Measurements from ENCODE around the gene TTYH3.
"Not testable (repeated sequence)": the region's sequence is repeated elsewhere in the genome, so short reads cannot be mapped to it uniquely, and the experiment has no call there.

The TTYH3 gene

GRCh38 chr7:2692543-2692942, 60.8 kb downstream of the TTYH3 start:
- no peak for DNase-seq (ENCODE audit: low read depth)
- no peak for TF ChIP-seq CTCF (conservative IDR thresholded peaks at IDR 0.05; ENCODE audit: low read depth, low read length)
- H3K4me3 ChIP-seq (ENCODE audit: low read depth, low read length), result no peak overlapping the region

- not testable (repeated sequence) for DNase-seq (ENCODE audit: low read depth); H3K4me3 ChIP-seq (ENCODE audit: low read depth, low read length)
Measured at GRCh38 chr7:2693420-2694121, 61.8 kb downstream of the TTYH3 start.

GRCh38 chr7:2694122-2694436, 62.3 kb downstream of the TTYH3 start:
- DNase-seq (ENCODE audit: low read depth); H3K4me3 ChIP-seq (ENCODE audit: low read depth, low read length): not testable (repeated sequence)

GRCh38 chr7:2698581-2699288, 66.9 kb downstream of the TTYH3 start:
- no peak overlapping the region for H3K4me3 ChIP-seq (ENCODE audit: low read depth, low read length)
- no peak for DNase-seq (ENCODE audit: low read depth)
- TF ChIP-seq CTCF (conservative IDR thresholded peaks at IDR 0.05; ENCODE audit: low read depth, low read length), result no peak

- no peak for TF ChIP-seq CTCF (conservative IDR thresholded peaks at IDR 0.05; ENCODE audit: low read depth, low read length)
- H3K4me3 ChIP-seq (ENCODE audit: low read depth, low read length), result no peak overlapping the region
- DNase-seq (ENCODE audit: low read depth), result no peak
Measured at GRCh38 chr7:2699289-2699620, 67.5 kb downstream of the TTYH3 start.

- TF ChIP-seq CTCF (conservative IDR thresholded peaks at IDR 0.05; ENCODE audit: low read depth, low read length), result no peak
- DNase-seq (ENCODE audit: low read depth), result no peak
- H3K4me3 ChIP-seq (ENCODE audit: low read depth, low read length), result no peak overlapping the region
Measured at GRCh38 chr7:2700141-2700850, 68.5 kb downstream of the TTYH3 start.

GRCh38 chr7:2701424-2701823, 69.6 kb downstream of the TTYH3 start:
- H3K4me3 ChIP-seq (ENCODE audit: low read depth, low read length), result no peak overlapping the region
- TF ChIP-seq CTCF (conservative IDR thresholded peaks at IDR 0.05; ENCODE audit: low read depth, low read length), result no peak
- no peak for DNase-seq (ENCODE audit: low read depth)

Measured in choroid plexus epithelial cell (primary cell).